ENCODE data around the gene BEST1.

Gene BEST1

GRCh38 chr11:61911701-61912529, 38.2 kb upstream of the BEST1 start:
- H3K27ac ChIP-seq: no peak overlapping the region
- TF ChIP-seq, protein P1, sequence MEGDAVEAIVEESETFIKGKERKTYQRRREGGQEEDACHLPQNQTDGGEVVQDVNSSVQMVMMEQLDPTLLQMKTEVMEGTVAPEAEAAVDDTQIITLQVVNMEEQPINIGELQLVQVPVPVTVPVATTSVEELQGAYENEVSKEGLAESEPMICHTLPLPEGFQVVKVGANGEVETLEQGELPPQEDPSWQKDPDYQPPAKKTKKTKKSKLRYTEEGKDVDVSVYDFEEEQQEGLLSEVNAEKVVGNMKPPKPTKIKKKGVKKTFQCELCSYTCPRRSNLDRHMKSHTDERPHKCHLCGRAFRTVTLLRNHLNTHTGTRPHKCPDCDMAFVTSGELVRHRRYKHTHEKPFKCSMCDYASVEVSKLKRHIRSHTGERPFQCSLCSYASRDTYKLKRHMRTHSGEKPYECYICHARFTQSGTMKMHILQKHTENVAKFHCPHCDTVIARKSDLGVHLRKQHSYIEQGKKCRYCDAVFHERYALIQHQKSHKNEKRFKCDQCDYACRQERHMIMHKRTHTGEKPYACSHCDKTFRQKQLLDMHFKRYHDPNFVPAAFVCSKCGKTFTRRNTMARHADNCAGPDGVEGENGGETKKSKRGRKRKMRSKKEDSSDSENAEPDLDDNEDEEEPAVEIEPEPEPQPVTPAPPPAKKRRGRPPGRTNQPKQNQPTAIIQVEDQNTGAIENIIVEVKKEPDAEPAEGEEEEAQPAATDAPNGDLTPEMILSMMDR (conservative IDR thresholded peaks at IDR 0.05): no peak
- no peak for TF ChIP-seq ZFX (IDR thresholded peaks at IDR 0.05)

DNA sequence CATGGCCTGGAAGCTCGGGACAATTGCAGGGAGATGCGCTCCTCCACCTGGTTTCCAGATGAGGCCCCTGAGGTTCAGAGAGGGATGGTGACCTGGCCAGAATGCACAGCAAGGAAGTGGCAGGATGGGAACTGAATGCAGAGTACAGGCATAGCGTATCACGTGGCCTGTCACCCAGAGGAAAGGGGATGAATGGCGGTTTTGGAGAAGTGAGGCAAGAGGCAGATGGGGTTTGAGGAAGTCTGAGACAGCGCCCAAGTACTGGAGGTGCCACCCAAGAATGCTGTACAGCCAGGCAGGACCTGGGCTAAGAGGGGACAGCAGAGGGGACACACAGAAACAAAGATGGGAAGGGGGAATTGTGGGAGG, 37.6 kb upstream of the BEST1 start:
- TF ChIP-seq, protein P1 (conservative IDR thresholded peaks at IDR 0.05): no peak
- no peak for TF ChIP-seq ZFX (IDR thresholded peaks at IDR 0.05)

GRCh38 chr11:61912991-61913698, 37.0 kb upstream of the BEST1 start:
- TF ChIP-seq, protein P1 (conservative IDR thresholded peaks at IDR 0.05): no peak
- no peak for TF ChIP-seq ZFX (IDR thresholded peaks at IDR 0.05)
- no peak overlapping the region for H3K27ac ChIP-seq

More for the DNA sequence above, 37.6 kb upstream of the BEST1 start:
- H3K27ac ChIP-seq: no peak overlapping the region

DNA sequence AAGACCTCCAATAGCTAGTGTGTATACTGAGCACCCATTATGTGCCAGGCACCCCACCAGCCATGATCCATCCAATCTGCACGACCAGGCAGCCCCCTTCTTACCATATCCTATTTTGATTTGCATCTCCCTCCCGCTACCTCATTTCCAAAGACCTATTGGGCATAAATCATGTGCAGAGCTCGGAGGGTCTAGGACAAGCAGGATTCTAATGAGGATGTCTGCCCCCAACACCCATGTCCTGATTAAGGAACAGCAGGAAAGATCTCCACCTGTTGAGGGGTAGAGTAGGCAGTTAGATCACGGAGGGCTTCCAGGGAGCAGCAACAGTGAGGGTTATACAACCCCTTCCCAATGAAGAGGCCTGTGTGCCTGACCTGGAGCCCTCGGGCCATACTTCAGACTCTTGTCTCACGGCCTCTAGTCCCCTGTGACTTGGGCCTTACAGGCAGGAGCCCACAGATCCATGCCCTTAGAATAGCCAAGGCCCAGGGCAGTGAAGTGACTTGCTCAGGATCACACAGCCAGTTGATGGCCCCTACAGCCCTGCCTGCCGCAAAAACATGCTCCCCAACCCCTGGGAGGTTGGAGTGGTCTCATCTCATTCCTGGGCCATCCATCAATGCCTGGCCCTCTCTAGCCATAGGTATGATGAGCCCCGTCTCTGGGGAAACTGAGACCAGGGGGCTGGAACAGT, 36.3 kb upstream of the BEST1 start:
- no peak for TF ChIP-seq ZFX (IDR thresholded peaks at IDR 0.05)
- TF ChIP-seq, protein P1 (conservative IDR thresholded peaks at IDR 0.05): no peak
- no peak overlapping the region for H3K27ac ChIP-seq

DNA sequence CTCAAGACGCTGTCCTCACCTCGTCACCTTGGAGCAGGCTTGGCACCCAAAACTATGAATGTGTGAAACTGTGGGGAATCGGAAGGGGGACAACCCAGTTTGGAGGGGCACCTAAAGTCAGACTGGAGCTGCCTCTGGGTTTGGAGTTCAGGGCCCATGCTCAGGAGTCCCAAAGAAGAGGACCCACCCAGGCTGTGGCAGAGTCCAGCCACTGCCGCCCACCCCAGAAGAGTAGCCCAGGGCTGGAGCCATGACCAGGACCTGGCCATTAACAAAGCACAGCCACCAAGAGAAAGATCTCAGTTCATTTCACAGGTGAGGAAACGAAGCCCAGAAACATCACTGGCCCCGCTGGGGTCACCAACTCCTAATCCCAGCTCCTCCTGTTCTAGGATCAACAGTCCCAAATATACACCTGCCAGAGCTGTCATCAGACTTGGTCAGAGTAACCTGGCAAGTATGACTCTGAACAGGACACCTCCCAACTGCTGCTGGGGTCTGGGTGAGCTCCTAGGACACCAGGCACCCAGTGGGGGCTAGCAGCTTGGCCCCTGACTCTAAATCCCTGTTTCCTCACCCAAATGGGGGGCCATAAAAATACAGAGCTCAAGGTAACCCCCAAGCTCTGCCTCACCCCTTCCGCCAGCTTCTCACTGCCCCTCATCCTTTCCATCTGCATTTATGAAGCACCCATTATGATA, 35.5 kb upstream of the BEST1 start:
- TF ChIP-seq, protein P1 (conservative IDR thresholded peaks at IDR 0.05): no peak
- TF ChIP-seq ZFX (IDR thresholded peaks at IDR 0.05): no peak
- no peak overlapping the region for H3K27ac ChIP-seq

- TF ChIP-seq, protein P1 (conservative IDR thresholded peaks at IDR 0.05): no peak
- TF ChIP-seq ZFX (IDR thresholded peaks at IDR 0.05): no peak
These were observed 33.3 kb upstream of the BEST1 start for GRCh38 chr11:61916737-61917333.

More at GRCh38 chr11:61916737-61917333, 33.3 kb upstream of the BEST1 start:
- peak overlapping the region; percentile 44 for H3K27ac ChIP-seq

Data from C4-2B (cell line).